ENCODE measurements around the gene POLE.

GRCh38 chr12:132642846-132643835 is 44.0 kb downstream of the POLE start:
- TF ChIP-seq CTCF (conservative IDR thresholded peaks at IDR 0.05; ENCODE audit: low read length): no peak
- TF ChIP-seq EZH2phosphoT487 (IDR thresholded peaks at IDR 0.05; ENCODE audit: borderline replicate concordance, low read depth, low read length): no peak
